Measurements from ENCODE around the gene ZNF682. TPM values are rescaled to one million over a fixed set of nuclear protein-coding genes. Genes with fewer than 3 reads are reported as not detected.
"Not testable (repeated sequence)": the region's sequence is repeated elsewhere in the genome, so short reads cannot be mapped to it uniquely, and the experiment has no call there.

The ZNF682 gene
- total RNA-seq, 4 donors from 2014 or later, result 5.1 to 10.7 (median 8.9) TPM

GRCh38 chr19:19964416-19964815 is 74.9 kb downstream of the ZNF682 start:
- no peak overlapping the region for H3K4me3 ChIP-seq
- H3K27me3 ChIP-seq, result no peaks in the 10 kb centered on the region
- TF ChIP-seq CTCF (IDR thresholded peaks at IDR 0.05), result no peak
- no peak for TF ChIP-seq POLR2A (IDR thresholded peaks at IDR 0.05)
- no peaks in the 10 kb centered on the region for H3K36me3 ChIP-seq
- H3K27ac ChIP-seq, result no peak overlapping the region
- peaks cover 0 to 22% (median 4%) of the 10 kb centered on the region in 4 donors for H3K9me3 ChIP-seq
- no peaks in the 10 kb centered on the region for H3K4me1 ChIP-seq
- no peak for DNase-seq

- peak in 5 of 6 experiments; percentile 60 to 76 (median 70) for TF ChIP-seq CTCF (IDR thresholded peaks at IDR 0.05)
- H3K4me1 ChIP-seq, H3K27ac ChIP-seq, H3K36me3 ChIP-seq, H3K9me3 ChIP-seq, H3K27me3 ChIP-seq: not testable (repeated sequence)
- H3K4me3 ChIP-seq, result peak overlapping the region in 1 of 4 donors; percentile 12
- peak; percentile 68 to 90 (median 82) for DNase-seq
These were observed 80.0 kb downstream of the ZNF682 start for GRCh38 chr19:19959151-19959799.

GRCh38 chr19:19957766-19958165 is 81.5 kb downstream of the ZNF682 start:
- not testable (repeated sequence) for H3K4me3 ChIP-seq, H3K27me3 ChIP-seq, DNase-seq, H3K4me1 ChIP-seq, H3K27ac ChIP-seq, H3K36me3 ChIP-seq, H3K9me3 ChIP-seq

GRCh38 chr19:19956434-19957075 is 82.8 kb downstream of the ZNF682 start:
- Histone ChIP-seq H3K4me1 (no peaks in the 10 kb centered on the region), H3K4me3 (no peak overlapping the region), H3K27me3 (no peaks in the 10 kb centered on the region), H3K36me3 (no peaks in the 10 kb centered on the region), H3K27ac (no peak overlapping the region), H3K9me3 (no peaks in the 10 kb centered on the region)
- TF ChIP-seq POLR2A (IDR thresholded peaks at IDR 0.05), result no peak
- TF ChIP-seq CTCF (IDR thresholded peaks at IDR 0.05), result no peak
- no peak for DNase-seq

GRCh38 chr19:19955208-19955607 is 84.1 kb downstream of the ZNF682 start:
- no peaks in the 10 kb centered on the region for H3K27me3 ChIP-seq
- DNase-seq, result no peak
- no peak for TF ChIP-seq CTCF (IDR thresholded peaks at IDR 0.05)
- no peak for TF ChIP-seq POLR2A (IDR thresholded peaks at IDR 0.05)
- no peak overlapping the region for H3K4me3 ChIP-seq
- H3K4me1 ChIP-seq, result no peaks in the 10 kb centered on the region
- H3K36me3 ChIP-seq, result no peaks in the 10 kb centered on the region
- no peaks in the 10 kb centered on the region for H3K9me3 ChIP-seq
- no peak overlapping the region for H3K27ac ChIP-seq

Small RNAs within 50 kb of the gene (small RNA-seq; reads per million reads assigned to genes)
- gene AC006539.3, result 0 reads per million in 2 donors

Other genes starting within 250 kb of the ZNF682 start
- 10 to 100 TPM; 25.9 to 56.9 (median 31.3) TPM for gene ZNF506, start 217.8 kb downstream of the ZNF682 start, total RNA-seq
- 10 to 100 TPM; 11.2 to 37.1 (median 12.9) TPM for gene ZNF253, start 173.6 kb downstream of the ZNF682 start, total RNA-seq
- 1 to 10 TPM in 3 of 4 donors, under 1 TPM in 1; 0.88 to 8.3 (median 4.9) TPM for gene ZNF93, start 138.6 kb downstream of the ZNF682 start, total RNA-seq
- gene ZNF90, start 38.5 kb upstream of the ZNF682 start, total RNA-seq, result 10 to 100 TPM in 1 of 4 donors, 1 to 10 TPM in 2, under 1 TPM in 1; 0.70 to 10.7 (median 4.3) TPM
- 10 to 100 TPM in 1 of 4 donors, 1 to 10 TPM in 3; 1.6 to 12.4 (median 2.1) TPM for gene ZNF486, start 127.7 kb upstream of the ZNF682 start, total RNA-seq

Measured in Peyer's patch (tissue), 4 donors.